ENCODE data around the gene ST6GALNAC2.

ST6GALNAC2 gene

DNA sequence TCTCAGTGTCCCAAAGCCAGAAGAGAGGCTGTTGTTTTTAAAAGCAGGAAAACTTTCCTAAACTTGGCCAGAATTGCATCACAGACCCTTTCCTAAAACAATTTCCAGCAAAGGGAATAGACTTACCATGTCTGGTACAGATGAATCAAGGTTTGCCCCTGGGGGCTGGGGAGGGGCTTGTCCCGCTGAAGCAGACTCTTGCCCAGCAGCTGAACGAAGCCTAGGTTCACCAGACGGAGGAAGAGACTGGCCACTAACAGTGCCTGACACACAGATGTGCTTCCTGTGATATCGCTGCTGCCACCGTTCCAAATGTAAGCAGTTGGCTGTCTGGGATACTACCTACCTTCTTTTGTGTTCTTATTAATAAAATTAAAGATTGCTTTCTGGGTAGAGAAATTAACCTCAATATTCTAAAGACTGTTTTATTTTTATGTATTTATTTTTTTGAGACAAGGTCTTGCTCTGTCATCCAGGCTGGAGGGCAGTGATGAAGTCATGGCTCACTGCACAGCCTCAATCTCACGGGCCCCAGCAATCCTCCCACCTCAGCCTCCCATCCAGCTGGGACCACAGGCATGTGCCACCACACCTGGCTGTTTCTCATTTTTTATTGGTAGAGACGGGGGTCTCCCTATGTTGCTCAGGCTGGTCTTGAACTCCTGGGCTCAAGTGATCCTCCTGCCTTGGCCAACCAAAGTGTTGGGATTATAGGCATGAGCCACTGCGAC lies 32.3 kb downstream of the ST6GALNAC2 start:
- no peak for FAIRE-seq

DNA sequence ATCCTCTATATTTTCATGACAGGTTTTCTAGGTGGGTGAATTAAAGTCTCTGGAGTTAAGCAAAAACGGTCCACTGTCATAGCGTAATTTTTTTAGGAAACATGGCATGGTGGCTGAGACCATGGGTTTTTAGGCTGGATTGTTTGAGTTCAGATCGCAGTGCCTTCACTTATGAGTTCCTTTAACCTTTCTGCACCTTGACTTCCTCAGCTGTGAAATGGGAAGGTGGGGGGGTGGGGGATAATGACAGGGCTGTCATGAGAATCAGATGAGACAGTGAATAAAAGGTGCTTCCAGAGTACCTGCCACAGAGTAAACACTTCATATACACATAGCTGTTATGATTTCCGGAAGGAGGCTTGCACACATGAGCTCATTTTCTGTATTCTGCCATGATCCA lies 34.0 kb downstream of the ST6GALNAC2 start:
- no peak for FAIRE-seq

DNA sequence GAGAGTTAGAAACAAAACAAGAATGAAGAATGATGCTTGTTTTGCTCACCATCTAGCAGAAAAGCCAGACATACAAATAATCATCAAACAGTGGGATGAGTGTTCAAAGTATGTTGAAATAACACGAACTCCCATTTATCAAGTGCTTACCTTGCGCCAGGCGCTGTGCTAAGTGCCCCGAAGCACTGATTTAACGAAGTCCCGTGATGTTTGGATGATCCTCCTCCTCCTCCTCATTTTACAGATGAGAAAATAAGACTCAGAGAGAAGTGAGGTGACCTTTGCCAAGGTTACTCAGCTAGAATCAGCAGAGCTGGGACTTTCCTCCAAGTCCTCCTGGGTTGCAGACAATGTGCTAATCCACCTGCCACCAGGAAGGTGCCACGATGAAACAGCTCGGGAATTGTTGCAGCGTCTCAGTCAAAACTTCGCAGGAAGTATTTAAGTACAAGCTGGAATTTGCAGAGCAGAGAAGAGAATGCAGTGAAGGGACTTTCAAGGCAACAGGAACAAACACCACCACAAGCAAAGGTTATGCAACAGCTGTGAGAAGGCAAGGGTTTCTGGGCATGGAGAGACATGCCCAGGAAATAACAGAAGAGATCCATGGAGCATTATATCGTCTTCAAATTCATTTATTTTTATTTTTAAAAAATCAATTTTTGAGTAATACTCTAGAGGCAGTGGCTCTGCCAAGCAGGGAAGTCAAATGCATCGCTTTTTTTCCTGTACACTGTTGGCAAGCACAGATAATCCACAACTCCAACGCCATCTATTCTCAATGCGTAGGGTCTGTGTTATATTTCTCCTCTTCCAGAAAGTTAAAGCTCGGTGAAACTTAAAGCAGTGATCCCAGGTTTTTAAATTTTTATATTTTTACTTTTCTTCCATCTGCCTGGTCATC lies 34.7 kb downstream of the ST6GALNAC2 start:
- FAIRE-seq: no peak

DNA sequence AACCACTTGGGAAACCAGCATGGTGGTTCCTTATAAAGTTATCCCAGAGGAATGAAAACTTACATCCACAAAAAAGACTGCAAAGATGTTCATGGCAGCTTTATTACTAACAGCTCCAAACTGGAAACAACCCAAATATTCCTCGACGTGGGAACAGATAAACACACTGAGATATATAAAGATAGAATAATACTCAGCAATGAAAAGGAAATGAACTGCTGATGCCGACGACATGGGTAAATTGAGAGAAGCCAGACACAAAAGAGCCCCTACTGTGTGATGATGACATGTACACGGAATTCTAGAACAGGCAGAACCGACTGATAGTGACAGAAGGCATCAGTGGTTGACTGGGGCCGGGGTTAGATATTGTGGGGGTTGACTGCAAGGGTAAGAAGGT lies 36.1 kb downstream of the ST6GALNAC2 start:
- FAIRE-seq: no peak

DNA sequence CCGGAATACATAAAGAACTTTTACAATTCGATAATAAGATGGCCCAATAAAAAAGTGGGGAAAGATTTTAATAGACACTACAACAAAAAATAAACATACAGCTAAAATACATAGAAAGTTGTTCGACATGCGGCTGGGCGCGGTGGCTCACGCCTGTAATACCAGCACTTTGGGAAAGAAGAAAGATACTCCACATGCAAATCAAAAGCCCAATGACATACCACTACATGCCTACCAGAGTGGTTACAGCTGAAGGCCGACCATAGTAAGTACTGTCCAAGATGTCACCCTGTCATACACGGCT lies 36.5 kb downstream of the ST6GALNAC2 start:
- FAIRE-seq: no peak

DNA sequence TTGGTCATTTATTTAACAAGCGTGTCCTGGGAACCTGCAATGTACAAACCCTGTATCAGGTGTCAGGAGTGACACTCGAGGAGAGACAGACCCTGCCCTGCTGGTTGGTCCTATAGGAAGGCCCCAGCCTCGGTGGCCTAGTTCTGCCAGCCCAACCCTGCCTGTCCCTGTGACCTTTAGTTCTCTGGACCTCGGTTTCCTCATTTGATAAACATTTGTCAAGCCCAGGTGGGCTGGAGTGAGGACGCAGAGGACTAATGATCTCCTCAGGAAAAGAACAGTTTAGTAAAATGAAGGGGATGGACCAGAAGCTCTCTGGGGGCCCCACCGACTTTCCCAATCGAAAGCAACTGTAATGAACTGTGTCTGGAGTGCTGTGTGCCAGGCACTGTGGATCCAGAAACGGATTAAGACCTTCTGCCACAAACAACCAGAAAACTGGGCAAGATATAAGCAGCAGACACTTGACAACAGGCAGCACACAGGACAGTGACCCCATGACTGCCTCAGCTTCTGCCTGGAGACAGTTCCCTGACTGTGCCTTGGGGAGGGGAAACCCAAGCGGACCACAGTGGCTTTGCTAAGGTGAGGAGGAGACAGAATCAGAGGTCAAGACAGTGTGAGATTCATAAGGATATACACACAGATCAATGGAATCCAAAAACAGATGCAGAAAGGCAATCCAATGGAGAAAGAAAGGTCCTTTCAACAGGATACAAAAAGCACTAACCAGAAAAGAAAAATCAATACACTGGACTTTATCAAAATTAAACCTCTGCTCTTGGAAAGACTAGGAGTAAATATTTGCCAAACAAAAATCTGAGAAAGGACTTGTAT lies 37.1 kb downstream of the ST6GALNAC2 start:
- FAIRE-seq: no peak

DNA sequence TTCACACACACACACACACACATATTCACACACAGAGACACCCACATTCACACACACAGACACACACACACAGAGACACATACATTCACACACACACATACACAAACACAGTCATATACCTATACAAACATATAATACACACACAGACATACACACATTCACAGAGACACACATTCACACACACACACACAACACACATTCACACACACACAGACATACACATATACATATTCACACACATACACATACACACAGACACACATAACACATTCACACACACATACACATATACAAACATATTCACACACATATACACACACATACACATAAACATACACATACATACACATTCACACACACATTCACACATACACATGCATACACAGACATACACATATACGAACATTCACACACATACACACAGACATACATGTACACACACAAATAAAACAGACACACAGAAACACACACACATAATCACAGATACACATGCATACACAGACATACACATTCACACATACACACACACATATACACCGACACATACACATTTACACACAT lies 37.9 kb downstream of the ST6GALNAC2 start:
- no peak for FAIRE-seq

DNA sequence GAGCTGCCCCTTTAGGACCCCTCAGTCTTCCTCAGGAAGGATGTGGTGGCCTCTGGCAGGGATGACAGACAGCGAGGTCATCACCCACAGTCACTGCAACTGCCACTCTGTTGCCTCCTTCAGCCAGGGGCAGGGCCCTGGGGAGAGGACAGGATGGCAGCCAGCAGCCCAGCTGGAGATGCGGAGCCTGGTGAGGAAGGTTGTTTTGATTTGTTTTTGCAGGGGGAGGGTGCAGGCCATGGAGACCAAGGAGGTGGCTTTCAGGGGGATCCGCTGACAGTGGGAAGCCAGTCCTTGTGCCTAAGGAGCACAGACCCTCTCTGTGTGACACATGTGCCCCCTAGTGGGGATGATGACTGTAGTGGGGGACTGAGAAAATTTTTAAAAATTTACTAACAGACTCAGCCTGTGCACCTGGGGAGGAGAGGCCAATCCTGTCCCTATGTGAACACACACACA lies 38.4 kb downstream of the ST6GALNAC2 start:
- FAIRE-seq: no peak

GRCh38 chr17:76546556-76547182 lies 39.0 kb downstream of the ST6GALNAC2 start:
- FAIRE-seq: no peak

DNA sequence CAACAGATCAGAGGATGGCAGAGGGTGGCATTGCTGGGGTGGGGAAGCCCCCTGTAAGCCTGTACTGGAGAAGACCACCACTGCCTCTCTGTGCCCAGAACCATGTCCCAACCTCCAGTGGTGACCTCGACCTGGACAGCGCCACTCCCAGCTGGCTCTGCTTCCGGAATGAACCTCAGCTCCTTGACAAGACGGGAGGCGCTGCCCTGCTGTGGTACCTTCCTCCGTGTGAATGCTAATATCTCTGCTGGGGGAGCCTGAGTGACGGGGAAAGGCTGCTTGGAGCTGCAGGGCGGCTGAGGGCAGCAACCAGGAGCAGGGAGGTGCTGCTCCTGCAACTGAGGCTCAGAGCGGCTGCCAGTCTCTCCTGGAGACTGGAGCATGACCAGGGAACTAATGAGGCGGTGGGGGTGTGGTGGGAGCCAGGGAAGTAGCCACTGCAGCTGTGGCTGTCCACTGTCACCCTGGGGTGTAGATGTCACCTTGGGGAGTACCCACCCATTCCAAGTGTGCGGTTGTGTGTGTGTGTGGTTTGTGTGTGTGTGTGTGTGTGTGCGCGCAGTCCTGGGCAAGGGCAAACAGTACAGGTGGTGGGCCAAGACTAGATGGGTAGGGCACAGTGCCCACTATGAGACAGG lies 39.6 kb downstream of the ST6GALNAC2 start:
- FAIRE-seq: no peak

DNA sequence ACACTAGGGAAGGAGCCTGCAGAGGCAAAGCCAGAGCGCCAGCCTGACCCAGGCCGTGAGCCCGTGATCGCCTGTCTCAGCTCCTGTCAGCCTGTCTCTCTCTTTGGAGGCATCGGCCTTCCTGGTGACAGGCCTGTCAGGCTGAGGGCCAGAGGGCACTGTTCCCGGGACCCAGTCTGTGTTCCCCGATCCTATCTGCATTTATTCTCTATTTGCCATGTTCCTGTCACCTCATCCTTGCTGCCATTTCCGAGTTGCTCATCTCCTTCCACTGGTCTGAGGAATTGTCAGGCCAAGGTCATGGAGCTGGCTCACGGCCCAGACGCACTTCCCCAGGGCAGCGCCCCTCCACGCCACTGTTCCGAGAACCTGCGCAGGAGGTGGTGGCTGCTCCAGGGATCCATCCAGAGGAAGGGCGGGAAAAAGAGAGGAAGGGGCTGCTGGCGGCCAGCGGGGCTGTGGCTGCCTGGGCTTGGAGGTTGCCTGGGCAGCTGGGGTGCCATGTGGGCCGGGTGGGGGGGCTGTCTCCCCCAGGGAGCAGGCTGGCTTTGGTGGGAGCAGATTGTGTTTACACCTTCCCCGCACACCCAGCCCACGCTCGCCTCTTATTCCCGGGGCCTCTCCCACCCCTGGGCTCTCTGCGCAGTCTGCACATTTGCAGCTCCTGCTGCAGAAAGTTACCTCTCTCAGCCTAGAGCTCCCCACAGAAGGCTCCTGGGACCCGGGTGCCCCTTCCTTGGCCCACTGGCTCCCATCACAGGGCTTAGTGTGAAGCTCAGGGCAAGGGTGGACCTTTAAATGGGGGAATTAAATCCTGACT lies 40.9 kb downstream of the ST6GALNAC2 start:
- no peak for FAIRE-seq

DNA sequence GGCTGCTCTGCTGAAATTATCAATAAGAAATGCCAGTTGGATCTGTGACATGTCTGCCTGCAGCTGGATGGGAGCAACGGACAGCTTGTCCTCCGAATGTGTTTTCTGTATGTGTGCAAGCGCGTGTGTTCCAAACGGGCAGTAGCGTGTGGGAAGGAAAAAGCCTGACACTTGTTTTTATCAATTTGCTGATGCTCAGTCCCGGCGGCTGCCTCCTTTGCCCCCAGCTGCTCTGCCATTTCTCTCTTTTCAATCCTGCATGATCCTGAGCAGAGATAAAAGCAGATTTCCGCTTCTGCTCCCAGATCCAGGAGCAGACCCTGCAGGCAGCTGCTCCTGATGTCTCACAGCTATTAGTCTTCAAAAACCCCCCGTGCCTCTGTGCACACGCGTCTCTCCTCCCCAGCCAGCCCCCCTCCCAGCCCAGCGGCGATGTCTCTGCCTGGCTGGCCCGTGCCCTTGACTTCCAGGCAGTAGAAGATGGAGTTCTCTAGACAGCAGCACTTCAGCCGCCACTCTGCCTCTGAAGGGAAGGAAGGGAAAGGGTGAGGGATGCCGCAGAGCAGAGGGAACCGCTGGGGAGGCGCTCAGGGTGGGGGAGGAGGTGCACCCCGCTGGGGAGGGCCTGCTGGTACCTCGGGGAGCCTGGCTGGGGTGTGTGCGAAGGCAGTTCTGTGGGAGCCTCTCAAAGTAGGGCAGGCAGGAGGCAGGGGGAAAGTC lies 41.7 kb downstream of the ST6GALNAC2 start:
- FAIRE-seq: no peak

DNA sequence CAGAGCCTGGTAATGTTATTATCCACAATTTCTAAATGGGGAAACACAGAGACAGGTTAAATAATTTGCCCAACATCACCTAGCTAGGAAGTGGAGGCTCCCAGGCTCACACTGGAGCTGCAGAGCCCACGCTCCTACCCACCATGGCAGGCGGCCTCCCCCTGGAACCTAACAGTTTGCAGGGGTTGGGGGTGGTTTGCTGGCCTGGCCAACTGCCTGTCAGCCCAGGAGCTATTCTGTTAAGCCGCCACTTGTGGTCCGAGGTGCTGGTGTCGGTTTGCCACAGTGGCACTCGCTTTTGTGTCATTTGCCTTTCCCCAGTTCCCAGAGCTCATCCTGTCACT lies 42.2 kb downstream of the ST6GALNAC2 start:
- FAIRE-seq: no peak

GRCh38 chr17:76542984-76543383 lies 42.7 kb downstream of the ST6GALNAC2 start:
- no peak for FAIRE-seq

- FAIRE-seq: no peak
These were observed 43.1 kb downstream of the ST6GALNAC2 start for GRCh38 chr17:76542566-76542971.

GRCh38 chr17:76541739-76542454 lies 43.8 kb downstream of the ST6GALNAC2 start:
- FAIRE-seq: no peak

GRCh38 chr17:76540381-76541300 lies 45.0 kb downstream of the ST6GALNAC2 start:
- FAIRE-seq: peak; percentile 97

DNA sequence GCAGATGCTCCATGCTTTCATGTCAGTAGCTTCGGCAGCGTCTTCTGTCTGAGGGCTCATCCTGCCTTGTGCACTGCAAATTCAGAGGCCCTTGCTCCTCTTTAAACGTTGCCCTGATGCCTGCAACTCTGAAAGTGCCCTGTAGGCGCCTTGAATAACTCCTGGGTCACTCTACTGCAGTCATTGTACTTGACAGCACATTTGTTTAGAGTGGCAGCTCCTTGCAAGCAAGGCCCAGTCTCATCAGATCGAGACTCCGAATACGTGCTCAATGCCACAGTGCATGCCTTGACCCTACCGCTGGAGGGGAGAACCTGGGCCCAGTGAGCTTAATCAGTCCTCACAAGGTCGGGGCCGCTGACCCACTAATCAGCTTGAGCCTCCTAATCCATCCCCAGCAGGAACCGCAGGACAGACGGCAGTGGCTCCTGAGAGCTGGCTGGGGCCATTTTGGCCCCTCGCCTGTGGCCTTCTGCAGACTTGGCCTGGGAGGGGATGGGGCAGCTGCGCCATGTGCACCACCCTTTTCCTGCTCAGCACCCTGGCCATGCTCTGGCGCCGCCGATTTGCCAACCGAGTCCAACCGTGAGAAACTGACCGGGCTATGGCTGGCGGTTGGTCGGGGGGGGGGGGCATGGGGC lies 45.9 kb downstream of the ST6GALNAC2 start, which contains the start of gene PRCD:
TSS of gene PRCD (plus strand) at position 414 of the 641 bp plus-strand sequence. CDS start at position 512, 98 bp downstream.
- no peak for FAIRE-seq
